Gastrocnemius medialis (tissue), 4 donors: ENCODE results near the gene FGF19. TPM values are rescaled to one million over a fixed set of nuclear protein-coding genes. Genes with fewer than 3 reads are reported as not detected.

Source experiments
- ATAC-seq, 2 donors: fragments of 150-250 bp; one replicate each; pipeline ENCODE4 v1.9.1; 2016
- DNase-seq, 2 donors: peaks; one replicate each; pipeline ENCODE4 v3.0.0-alpha.2; 2019
- H3K27ac ChIP-seq, 4 donors: fragments of 200-600 bp; sonication (generic); 1 replicate in 1 of 4; 2 replicates in 3 of 4; pipeline ENCODE4 v1.5.1; 2016 to 2018; ENCODE audit warnings: mild to moderate bottlenecking in 2 of 4, moderate library complexity in 1 of 4
- H3K27me3 ChIP-seq, 3 donors: fragments of 200-600 bp; sonication (generic) in 2 of 3; 1 replicate in 1 of 3; 2 replicates in 2 of 3; pipeline versions ENCODE4 v1.5.1 to v1.6.0; 2016 to 2019; ENCODE audit warnings: mild to moderate bottlenecking in 1 of 3, moderate library complexity in 1 of 3
- H3K36me3 ChIP-seq, 2 donors: fragments of 200-600 bp; sonication (generic) in 1 of 2; one replicate each; pipeline ENCODE4 v1.5.1; 2017 to 2018
- H3K4me1 ChIP-seq, 2 donors: fragments of 200-600 bp; sonication (generic) in 1 of 2; one replicate each; pipeline ENCODE4 v1.5.1; 2016 to 2017; ENCODE audit warnings: mild to moderate bottlenecking in 2 of 2
- H3K4me3 ChIP-seq, 4 donors: fragments of 200-600 bp; sonication (generic) in 3 of 4; 1 replicate in 1 of 4; 2 replicates in 3 of 4; pipeline ENCODE4 v1.5.1; 2016 to 2019; ENCODE audit warnings: mild to moderate bottlenecking in 2 of 4
- H3K9me3 ChIP-seq, 3 donors: fragments of 200-600 bp; sonication (generic) in 2 of 3; 1 replicate in 1 of 3; 2 replicates in 2 of 3; pipeline ENCODE4 v1.5.1; 2016 to 2019
- CTCF ChIP-seq, 5 experiments: fragments of 450-650 bp in 3 of 5; fragments of 200-600 bp in 2 of 5; sonication (generic) in 2 of 5; IDR thresholded peaks in 4 of 5; conservative IDR thresholded peaks in 1 of 5; 1 replicate in 4 of 5; 2 replicates in 1 of 5; pipeline ENCODE4 v1.5.1; 2016 to 2019; ENCODE audit warnings: antibody characterized with exemption in 5 of 5, mild to moderate bottlenecking in 3 of 5, moderate library complexity in 3 of 5
- POLR2A ChIP-seq, 2 donors: fragments of 450-650 bp; IDR thresholded peaks; one replicate each; pipeline ENCODE4 v1.6.1; 2017; ENCODE audit warnings: antibody characterized with exemption in 2 of 2, mild to moderate bottlenecking in 2 of 2, moderate library complexity in 2 of 2
- in situ Hi-C, 4 donors: fragments of 200-750 bp; cut with MboI; loops; one replicate each; pipeline versions ENCODE4 v1.15.0 to v1.8.0; 2017; ENCODE audit warnings: low sequenced_read_pairs in 4 of 4
- intact Hi-C: fragments of 100-400 bp; cut with DNase I; formaldehyde crosslinking; loops from one replicate; pipeline ENCODE4 v1.15.1; 2023; ENCODE audit warnings: low total_unique reads
- total RNA-seq, 4 donors: library from RNA; depleted of rRNA; stranded (reverse); fragments of >200 nt; gene quantifications; one replicate each; pipeline versions ENCODE4 v1.1.0 to v1.2.3, GENCODE V29; 2016

The FGF19 gene
- total RNA-seq, 4 donors from 2014 or later: not detected

- no peak for DNase-seq
- no peaks in the 10 kb centered on the region for H3K4me1 ChIP-seq
- H3K9me3 ChIP-seq: no peaks in the 10 kb centered on the region
- no peaks in the 10 kb centered on the region for H3K36me3 ChIP-seq
- intact Hi-C loops: no loop called here
- no peak overlapping the region for H3K27ac ChIP-seq
- TF ChIP-seq CTCF (IDR thresholded peaks at IDR 0.05 in 4 of 5, conservative IDR thresholded peaks at IDR 0.05 in 1 of 5) (no peak), POLR2A (IDR thresholded peaks at IDR 0.05) (no peak)
- no peak for ATAC-seq
- H3K4me3 ChIP-seq: no peak overlapping the region
- peaks cover 4 to 10% (median 9%) of the 10 kb centered on the region in 3 donors for H3K27me3 ChIP-seq
- in situ Hi-C loops: no loop called here
Observed at GRCh38 chr11:69748637-69749036, 44.8 kb upstream of the FGF19 start.

- intact Hi-C loops (no loop called here), in situ Hi-C loops (no loop called here)
- DNase-seq (no peak), ATAC-seq (no peak)
- TF ChIP-seq CTCF (IDR thresholded peaks at IDR 0.05 in 4 of 5, conservative IDR thresholded peaks at IDR 0.05 in 1 of 5): no peak
- no peak for TF ChIP-seq POLR2A (IDR thresholded peaks at IDR 0.05)
- Histone ChIP-seq H3K36me3 (no peaks in the 10 kb centered on the region), H3K4me3 (no peak overlapping the region), H3K4me1 (no peaks in the 10 kb centered on the region), H3K9me3 (no peaks in the 10 kb centered on the region), H3K27ac (no peak overlapping the region), H3K27me3 (peaks cover 4 to 10% (median 9%) of the 10 kb centered on the region in 3 donors)
Observed at GRCh38 chr11:69746752-69747742, 43.2 kb upstream of the FGF19 start.

DNA sequence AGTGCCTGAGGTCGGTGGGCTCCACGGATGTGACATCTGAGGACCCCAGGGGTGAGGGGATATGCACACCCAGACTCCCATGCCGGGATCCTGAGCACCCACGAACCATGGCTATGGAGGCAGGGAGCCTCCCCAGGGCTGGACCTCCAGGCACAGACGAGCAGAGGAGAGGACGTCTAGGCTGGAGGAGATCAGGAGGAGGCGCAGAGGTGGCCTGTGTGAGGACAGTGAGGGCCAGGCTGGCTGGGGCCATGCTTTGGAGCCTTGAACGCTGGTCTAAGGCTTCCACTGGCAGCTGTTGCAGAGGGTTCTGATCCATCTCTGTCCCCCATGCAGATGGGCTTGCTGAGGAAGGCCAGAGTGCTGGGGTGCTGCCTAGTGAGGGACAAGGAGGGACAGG lies 42.3 kb upstream of the FGF19 start:
- Histone ChIP-seq H3K4me3 (no peak overlapping the region), H3K9me3 (no peaks in the 10 kb centered on the region), H3K27ac (no peak overlapping the region), H3K27me3 (peaks cover 4 to 7% (median 6%) of the 10 kb centered on the region in 3 donors), H3K4me1 (no peaks in the 10 kb centered on the region), H3K36me3 (no peaks in the 10 kb centered on the region)
- intact Hi-C loops: no loop called here
- TF ChIP-seq CTCF (IDR thresholded peaks at IDR 0.05 in 4 of 5, conservative IDR thresholded peaks at IDR 0.05 in 1 of 5): no peak
- TF ChIP-seq POLR2A (IDR thresholded peaks at IDR 0.05): no peak
- ATAC-seq (no peak), DNase-seq (no peak)
- in situ Hi-C loops: no loop called here

DNA sequence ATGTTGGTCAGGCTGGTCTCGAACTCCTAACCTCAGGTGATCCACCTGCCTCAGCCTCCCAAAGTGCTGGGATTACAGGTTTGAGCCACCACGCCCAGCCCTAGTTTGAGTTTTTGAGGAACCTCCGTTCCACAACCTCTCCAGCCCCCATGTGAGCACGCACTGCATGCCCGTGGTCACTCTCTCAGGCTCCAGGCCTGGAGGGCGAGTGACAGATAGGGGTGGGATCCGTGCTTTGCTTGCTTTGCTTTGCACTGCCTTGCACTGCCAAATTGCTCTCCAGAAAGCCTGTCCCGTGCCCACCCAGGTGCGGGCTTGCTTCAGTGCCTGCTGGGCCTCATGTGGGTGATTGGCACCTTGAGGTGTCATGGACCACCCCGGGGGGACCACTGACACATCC lies 41.4 kb upstream of the FGF19 start:
- Histone ChIP-seq H3K36me3 (no peaks in the 10 kb centered on the region), H3K4me1 (no peaks in the 10 kb centered on the region), H3K9me3 (no peaks in the 10 kb centered on the region), H3K27ac (no peak overlapping the region), H3K27me3 (peaks cover 4 to 6% (median 6%) of the 10 kb centered on the region in 3 donors), H3K4me3 (no peak overlapping the region)
- no peak for ATAC-seq
- no peak for DNase-seq
- intact Hi-C loops (no loop called here), in situ Hi-C loops (no loop called here)
- TF ChIP-seq CTCF (IDR thresholded peaks at IDR 0.05 in 4 of 5, conservative IDR thresholded peaks at IDR 0.05 in 1 of 5) (no peak), POLR2A (IDR thresholded peaks at IDR 0.05) (no peak)
